HepG2 (cell line): Measurements from ENCODE around the gene SELENOS. TPM values are rescaled to one million over a fixed set of nuclear protein-coding genes. Genes with fewer than 3 reads are reported as not detected.

Experiments used
- AKAP8 ChIP-seq: sonication (generic); formaldehyde crosslinking; IDR thresholded peaks from 2 replicates; pipeline ENCODE4 v1.5.1; 2020; ENCODE audit warnings: mild to moderate bottlenecking, missing genetic modification reagents
- CHCHD3 ChIP-seq: sonication (generic); formaldehyde crosslinking; IDR thresholded peaks from 2 replicates; pipeline ENCODE4 v1.8.0; 2022; ENCODE audit warnings: mild to moderate bottlenecking, missing genetic modification reagents, moderate library complexity
- CREB1 ChIP-seq, 2 experiments: fragments of 450-650 bp in 1 of 2; IDR thresholded peaks; 2 replicates each; pipeline ENCODE4 v1.6.1; 2016 to 2017; ENCODE audit warnings: control low read depth in 1 of 2, mild to moderate bottlenecking in 1 of 2, missing compliant biosample characterization in 1 of 2, missing genetic modification characterization in 1 of 2
- CTCF ChIP-seq: sonication (generic); formaldehyde crosslinking; IDR thresholded peaks from 2 replicates; pipeline ENCODE4 v1.5.0; 2020; ENCODE audit warnings: mild to moderate bottlenecking, missing genetic modification reagents, moderate library complexity
- FOXM1 ChIP-seq: sonication (generic); formaldehyde crosslinking; IDR thresholded peaks from 2 replicates; pipeline ENCODE4 v1.5.0; 2020; ENCODE audit warnings: missing genetic modification reagents
- GATAD1 ChIP-seq: IDR thresholded peaks from 2 replicates; pipeline ENCODE4 v1.6.1; 2016; ENCODE audit warnings: missing genetic modification reagents, missing compliant biosample characterization
- GATAD2A ChIP-seq: IDR thresholded peaks from 2 replicates; pipeline ENCODE4 v1.6.1; 2016
- MYNN ChIP-seq: sonication (generic); formaldehyde crosslinking; IDR thresholded peaks from 2 replicates; pipeline ENCODE4 v1.4.0; 2020; ENCODE audit warnings: mild to moderate bottlenecking, low read depth, missing genetic modification reagents
- NFYC ChIP-seq: IDR thresholded peaks from 2 replicates; pipeline ENCODE4 v1.6.1; 2016; ENCODE audit warnings: missing genetic modification reagents, missing compliant biosample characterization
- PHF8 ChIP-seq: sonication (generic); formaldehyde crosslinking; IDR thresholded peaks from 2 replicates; pipeline ENCODE4 v1.5.0; 2020; ENCODE audit warnings: missing genetic modification reagents
- RBFOX2 ChIP-seq: fragments of 200-400 bp; formaldehyde crosslinking; IDR thresholded peaks from 2 replicates; pipeline ENCODE4 v1.6.1; 2017; ENCODE audit warnings: low read depth, mild to moderate bottlenecking, low read length
- SNAPC4 ChIP-seq: sonication (generic); formaldehyde crosslinking; IDR thresholded peaks from 2 replicates; pipeline ENCODE4 v1.4.0; 2020; ENCODE audit warnings: mild to moderate bottlenecking, missing genetic modification reagents
- SYNCRIP ChIP-seq: fragments of 200-400 bp; formaldehyde crosslinking; IDR thresholded peaks from 2 replicates; pipeline ENCODE4 v1.6.1; 2018; ENCODE audit warnings: mild to moderate bottlenecking, low read depth, low read length; ENCODE audit not compliant: insufficient read depth
- USF2 ChIP-seq, 2 experiments: sonication (generic) in 1 of 2; formaldehyde crosslinking in 1 of 2; IDR thresholded peaks; 2 replicates each; pipeline versions ENCODE4 v1.5.1 to v1.6.1; 2011 to 2020; ENCODE audit warnings: borderline replicate concordance in 1 of 2, low read depth in 1 of 2, low read length in 1 of 2, mild to moderate bottlenecking in 1 of 2, missing genetic modification reagents in 1 of 2, moderate library complexity in 1 of 2
- ZNF12 ChIP-seq: sonication (generic); formaldehyde crosslinking; IDR thresholded peaks from 2 replicates; pipeline ENCODE4 v1.5.0; 2020; ENCODE audit warnings: missing genetic modification reagents
- ZNF777 ChIP-seq: sonication (generic); formaldehyde crosslinking; IDR thresholded peaks from 2 replicates; pipeline ENCODE4 v1.4.0; 2020; ENCODE audit warnings: missing genetic modification reagents
- polyA plus RNA-seq, 8 experiments: library from polyadenylated mRNA; depleted of rRNA in 3 of 8; stranded (reverse) in 7 of 8; unstranded in 1 of 8; fragments of >200 nt; fragmentation: Illumina TruSeq in 4 of 8; extraction: Trizol in 4 of 8; gene quantifications; 2 replicates each; pipeline versions ENCODE4 v1.2.1 to v1.2.3, GENCODE V29; 2011 to 2016; ENCODE audit warnings: low read depth in 4 of 8, missing spikeins in 1 of 8, mixed read lengths in 1 of 8; ENCODE audit not compliant: insufficient read depth in 1 of 8
- total RNA-seq, 5 experiments: library from RNA; depleted of rRNA; stranded (reverse); fragments of >200 nt; fragmentation: Illumina TruSeq; extraction: Trizol; gene quantifications; 2 replicates each; pipeline ENCODE4 v1.2.3, GENCODE V29; 2016; ENCODE audit warnings: low read depth in 1 of 5
- TF ChIP-seq, protein P1 (sequence below): sonication (generic); formaldehyde crosslinking; IDR thresholded peaks from 2 replicates; pipeline ENCODE4 v1.4.0; 2020; ENCODE audit warnings: mild to moderate bottlenecking, missing genetic modification reagents

SELENOS gene
- total and polyA plus RNA-seq, 2 of the 13 experiments (the other 11 are each of a cell fraction or from before 2014, with no cell fraction given) = 63.0 to 66.1 TPM

GRCh38 chr15:101251830-101252820 is 25.2 kb downstream of the SELENOS start, which contains the start of gene CHSY1 (continued):
- TF ChIP-seq AKAP8 (CRISPR knock-in tag) (no peak), RBFOX2 (peak; percentile 82), CHCHD3 (CRISPR knock-in tag) (no peak), PHF8 (CRISPR knock-in tag) (peak; percentile 78), NFYC (peak; percentile 77), CTCF (0 out of 2 replicates have a peak, but pooled peaks have one; percentile 28), ZNF777 (peak; percentile 97), ZNF12 (CRISPR knock-in tag) (0 out of 2 replicates have a peak, but pooled peaks have one; percentile 17), MYNN (CRISPR knock-in tag) (no peak), CREB1 (IDR thresholded peaks at IDR 0.05) (peak; percentile 65), CREB1 (CRISPR knock-in tag; IDR thresholded peaks at IDR 0.05) (peak; percentile 57; the same call in 1 of the 2 replicates), USF2 (IDR thresholded peaks at IDR 0.05; ENCODE audit: low read depth, low read length) (0 out of 2 replicates have a peak, but pooled peaks have one; percentile 16), USF2 (CRISPR knock-in tag; IDR thresholded peaks at IDR 0.05; ENCODE audit: borderline replicate concordance) (peak; percentile 26; the same call in 1 of the 2 replicates), GATAD1 (CRISPR knock-in tag) (peak; percentile 83), GATAD2A (peak; percentile 35; the same call in 1 of the 2 replicates), FOXM1 (no peak; the same call in 1 of the 2 replicates), SYNCRIP (no peak), SNAPC4 (CRISPR knock-in tag) (no peak)
- TF ChIP-seq, protein P1, sequence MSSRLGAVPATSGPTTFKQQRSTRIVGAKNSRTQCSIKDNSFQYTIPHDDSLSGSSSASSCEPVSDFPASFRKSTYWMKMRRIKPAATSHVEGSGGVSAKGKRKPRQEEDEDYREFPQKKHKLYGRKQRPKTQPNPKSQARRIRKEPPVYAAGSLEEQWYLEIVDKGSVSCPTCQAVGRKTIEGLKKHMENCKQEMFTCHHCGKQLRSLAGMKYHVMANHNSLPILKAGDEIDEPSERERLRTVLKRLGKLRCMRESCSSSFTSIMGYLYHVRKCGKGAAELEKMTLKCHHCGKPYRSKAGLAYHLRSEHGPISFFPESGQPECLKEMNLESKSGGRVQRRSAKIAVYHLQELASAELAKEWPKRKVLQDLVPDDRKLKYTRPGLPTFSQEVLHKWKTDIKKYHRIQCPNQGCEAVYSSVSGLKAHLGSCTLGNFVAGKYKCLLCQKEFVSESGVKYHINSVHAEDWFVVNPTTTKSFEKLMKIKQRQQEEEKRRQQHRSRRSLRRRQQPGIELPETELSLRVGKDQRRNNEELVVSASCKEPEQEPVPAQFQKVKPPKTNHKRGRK = no peak
